Fibroblast of skin of right biceps (primary cell): ENCODE measurements around the gene ADAMTS3.

Experiments used
- DNase-seq: peaks from one replicate; pipeline ENCODE4 v3.0.0-alpha.2; 2013

The ADAMTS3 gene

DNA sequence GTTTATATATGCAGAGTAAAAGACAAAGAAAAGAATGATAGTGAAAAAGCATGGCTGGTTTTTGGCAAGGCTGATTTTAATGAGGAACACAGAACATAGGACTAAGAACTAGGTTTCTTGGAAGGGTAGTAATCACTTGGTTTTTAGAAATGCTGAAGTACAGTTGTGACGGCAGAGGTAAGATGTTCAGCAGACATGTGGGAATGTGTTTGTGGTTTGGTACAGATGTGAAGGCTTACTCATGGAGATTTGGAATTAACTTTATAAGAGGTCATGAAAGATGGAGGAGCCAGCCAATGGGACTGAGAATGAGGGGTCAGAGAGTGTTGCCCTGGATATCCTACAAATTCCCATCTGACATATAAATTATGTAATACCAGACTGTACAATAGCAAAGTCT is 293.6 kb downstream of the ADAMTS3 start:
- DNase-seq: no peak

DNA sequence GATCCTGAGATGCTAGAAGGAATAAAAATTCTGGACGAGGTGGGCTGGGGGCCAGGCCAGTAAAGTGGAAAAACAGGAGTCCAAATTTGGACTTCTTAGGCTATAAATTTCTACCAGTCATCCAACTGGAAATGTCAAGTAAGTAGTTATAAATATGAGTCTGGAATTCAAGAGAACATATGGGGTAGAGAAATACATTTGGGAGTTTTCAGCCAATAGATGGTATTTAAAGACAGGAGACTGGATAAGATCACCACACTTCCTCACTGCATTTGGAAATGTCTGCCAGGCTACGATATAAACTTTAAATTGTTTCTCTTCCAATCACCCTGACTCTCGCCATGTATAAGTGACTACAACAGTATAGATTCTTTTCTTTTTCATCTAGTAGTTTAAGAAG is 294.8 kb downstream of the ADAMTS3 start:
- no peak for DNase-seq

DNA sequence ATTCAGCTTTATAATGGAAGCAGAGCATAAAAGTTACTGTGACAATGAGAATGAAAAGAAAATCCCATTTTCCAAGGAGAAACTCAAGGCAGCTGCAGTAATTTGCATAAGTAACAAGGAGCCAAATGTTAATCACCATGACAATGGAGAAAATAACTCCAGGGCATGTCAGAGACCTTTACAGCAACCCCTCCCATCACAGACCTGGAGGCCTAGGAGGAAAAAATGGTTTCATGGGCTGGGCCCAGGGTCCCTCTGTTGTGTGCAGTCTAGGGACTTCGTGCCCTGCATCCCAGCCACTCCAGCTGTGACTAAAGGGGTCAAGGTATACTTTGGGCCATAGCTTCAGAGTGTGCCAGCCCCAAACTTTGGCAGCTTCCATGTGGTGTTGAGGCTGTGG is 313.8 kb downstream of the ADAMTS3 start:
- DNase-seq: no peak

DNA sequence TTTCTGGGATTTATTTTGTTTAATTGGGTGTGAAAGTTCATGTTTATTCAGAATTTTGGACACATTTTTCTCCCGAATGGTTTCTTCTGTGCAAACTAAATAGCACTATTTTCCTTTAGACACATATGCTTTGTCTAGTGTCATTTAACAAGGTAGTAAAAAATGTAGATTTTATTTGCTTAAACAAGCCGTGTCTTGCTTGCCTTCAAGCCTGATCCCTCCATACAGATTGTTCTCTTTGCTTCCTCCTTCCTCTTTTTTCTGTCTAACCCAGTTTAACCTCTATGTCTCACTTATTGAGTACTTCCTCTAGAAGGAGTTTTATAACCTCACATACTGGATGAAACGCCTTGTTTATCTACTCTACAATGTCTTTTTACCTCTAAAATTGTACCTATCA is 325.4 kb downstream of the ADAMTS3 start:
- no peak for DNase-seq

DNA sequence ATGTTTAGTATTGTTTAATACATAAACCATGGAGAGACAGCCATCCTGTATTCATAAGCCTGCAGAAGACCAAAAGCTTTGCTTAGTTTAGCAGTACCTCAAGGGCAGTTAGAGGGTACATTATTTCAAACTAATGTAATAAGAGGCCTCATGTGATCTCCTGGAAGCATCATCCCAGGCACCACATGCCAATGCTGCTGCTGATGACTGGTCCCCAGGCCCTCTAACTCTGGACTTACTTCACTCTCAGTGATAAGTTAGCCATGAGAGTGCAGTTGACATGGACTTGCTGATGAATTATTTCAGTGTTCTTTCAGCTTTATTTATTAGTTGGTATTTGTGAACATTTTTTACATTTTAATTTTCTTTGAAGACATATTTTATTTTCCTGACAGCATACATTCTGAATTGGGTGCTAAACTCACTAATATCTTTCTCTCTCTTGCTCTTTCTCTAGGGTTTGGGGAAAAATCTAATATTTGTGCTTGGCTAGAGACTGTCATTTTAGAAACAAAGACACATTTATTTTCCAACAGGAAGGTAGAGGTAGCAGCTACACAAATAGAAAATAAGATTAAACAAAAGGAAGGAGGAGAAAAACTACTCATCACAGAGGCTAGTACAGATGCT is 329.4 kb downstream of the ADAMTS3 start:
- no peak for DNase-seq
